Heart left ventricle (tissue), 13 donors: ENCODE data around the gene PTPRM.

ENCODE experiments used
- CTCF ChIP-seq, 12 donors: fragments of 200-600 bp; sonication (generic) in 4 of 12; IDR thresholded peaks; one replicate each; pipeline versions ENCODE4 v1.5.0 to v1.8.0; 2018 to 2022; ENCODE audit warnings: antibody characterized with exemption in 12 of 12, mild to moderate bottlenecking in 5 of 12
- POLR2A ChIP-seq, 2 donors: fragments of 450-650 bp; IDR thresholded peaks; one replicate each; pipeline ENCODE4 v1.6.1; 2017; ENCODE audit warnings: antibody characterized with exemption in 2 of 2, mild to moderate bottlenecking in 2 of 2, moderate library complexity in 2 of 2
- donor health status: ischemic (EF 13 %, LVEDD 7.1; RV severe dilation, severe dysfunction).
- donor health status: DM: no; HTN: yes; CAD: no.
- donor health status: DM: no; HTN: no; CAD: no.
- donor health status: ischemic (EF 25% LVEDD 6.9; RV normal size, moderate dysfunction).
- donor health status: ischemic (EF 25% LVEDD 5.7; RV mildly dilated, moderate dysfunction).
- donor health status: ischemic (EF 35%, LVEDD 5.7; RV mildly dilated, moderate dysfunction).
- donor health status: nonischemic (EF 11% LVEDD 7.7; RV severe dilation, severe dysfunction).
- donor health status: DM: yes; HTN: yes; CAD: no.
- donor health status: PGD.
- donor health status: ischemic (EF 29% LVEDD 5.4; RV normal size, mild dysfunction).
- donor health status: nonischemic (EF 23%, LVEDD 6.1; RV moderate dilation, normal function).

- TF ChIP-seq POLR2A (IDR thresholded peaks at IDR 0.05), result no peak
- TF ChIP-seq CTCF (IDR thresholded peaks at IDR 0.05), result no peak
Observed at GRCh38 chr18:8379187-8379941, 812.2 kb downstream of the PTPRM start.
